ENCODE measurements around the gene KLF9. TPM values are rescaled to one million over a fixed set of nuclear protein-coding genes. Genes with fewer than 3 reads are reported as not detected.
A peak's percentile ranks its signal among the peaks of the same experiment; 100 is the strongest.

KLF9 gene
- total RNA-seq, 1 donor from 2014 or later, result 3.6 TPM

DNA sequence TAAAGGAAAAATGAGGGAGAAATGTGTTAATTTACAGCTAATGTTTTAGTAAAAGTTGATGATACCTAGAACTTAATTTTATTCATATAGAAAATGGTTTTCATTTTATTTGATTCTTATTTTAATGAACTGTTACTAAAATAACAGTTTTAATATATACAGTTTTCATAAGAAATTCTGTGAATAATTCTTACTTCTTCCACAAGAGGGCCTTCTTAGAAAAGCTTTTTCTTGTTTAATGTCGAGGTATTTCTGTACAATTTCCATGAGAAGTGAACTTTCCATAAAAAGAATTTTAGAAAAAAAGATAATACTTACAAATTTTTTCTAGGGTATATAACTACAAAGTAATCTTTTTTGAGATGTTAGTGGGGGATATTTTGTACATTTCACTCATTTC lies 73.9 kb downstream of the KLF9 start:
- Mint-ChIP-seq H3K27ac (no peak overlapping the region), H3K27me3 (ENCODE audit: low read depth) (no peaks in the 10 kb centered on the region), H3K36me3 (peaks cover 31% of the 10 kb centered on the region), H3K9me3 (no peaks in the 10 kb centered on the region), H3K4me3 (no peak overlapping the region), H3K4me1 (no peaks in the 10 kb centered on the region)
- TF ChIP-seq, protein P1, sequence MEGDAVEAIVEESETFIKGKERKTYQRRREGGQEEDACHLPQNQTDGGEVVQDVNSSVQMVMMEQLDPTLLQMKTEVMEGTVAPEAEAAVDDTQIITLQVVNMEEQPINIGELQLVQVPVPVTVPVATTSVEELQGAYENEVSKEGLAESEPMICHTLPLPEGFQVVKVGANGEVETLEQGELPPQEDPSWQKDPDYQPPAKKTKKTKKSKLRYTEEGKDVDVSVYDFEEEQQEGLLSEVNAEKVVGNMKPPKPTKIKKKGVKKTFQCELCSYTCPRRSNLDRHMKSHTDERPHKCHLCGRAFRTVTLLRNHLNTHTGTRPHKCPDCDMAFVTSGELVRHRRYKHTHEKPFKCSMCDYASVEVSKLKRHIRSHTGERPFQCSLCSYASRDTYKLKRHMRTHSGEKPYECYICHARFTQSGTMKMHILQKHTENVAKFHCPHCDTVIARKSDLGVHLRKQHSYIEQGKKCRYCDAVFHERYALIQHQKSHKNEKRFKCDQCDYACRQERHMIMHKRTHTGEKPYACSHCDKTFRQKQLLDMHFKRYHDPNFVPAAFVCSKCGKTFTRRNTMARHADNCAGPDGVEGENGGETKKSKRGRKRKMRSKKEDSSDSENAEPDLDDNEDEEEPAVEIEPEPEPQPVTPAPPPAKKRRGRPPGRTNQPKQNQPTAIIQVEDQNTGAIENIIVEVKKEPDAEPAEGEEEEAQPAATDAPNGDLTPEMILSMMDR (IDR thresholded peaks at IDR 0.05; ENCODE audit: unreplicated experiment), result peak; percentile 85
- DNase-seq (ENCODE audit: low spot score in 2 of 2, unreplicated experiment in 2 of 2), result no peak

Other genes starting within 250 kb of the KLF9 start
- gene SMC5, start 155.7 kb downstream of the KLF9 start, total RNA-seq, result 48.9 to 56.2 TPM (median 49.3 TPM) in 3 replicates